Fibroblast of pulmonary artery (primary cell): ENCODE measurements around the gene AKAP17A.
"Not testable (repeated sequence)": the region's sequence is repeated elsewhere in the genome, so short reads cannot be mapped to it uniquely, and the experiment has no call there.

Experiments
- DNase-seq: peaks from one replicate; pipeline ENCODE4 v3.0.0-alpha.2; 2010; ENCODE audit warnings: low read depth
- H3K4me3 ChIP-seq: replicated peaks from 2 replicates; pipeline ENCODE4 v1.5.1; 2011; ENCODE audit warnings: low read depth, mild to moderate bottlenecking, control low read depth, low read length, moderate library complexity
- TF ChIP-seq, protein P1 (sequence below): IDR thresholded peaks from 2 replicates; pipeline ENCODE4 v1.5.1; 2011; ENCODE audit warnings: mild to moderate bottlenecking, control low read depth, low read length, inconsistent platforms; ENCODE audit errors: missing control alignments

AKAP17A gene

DNA sequence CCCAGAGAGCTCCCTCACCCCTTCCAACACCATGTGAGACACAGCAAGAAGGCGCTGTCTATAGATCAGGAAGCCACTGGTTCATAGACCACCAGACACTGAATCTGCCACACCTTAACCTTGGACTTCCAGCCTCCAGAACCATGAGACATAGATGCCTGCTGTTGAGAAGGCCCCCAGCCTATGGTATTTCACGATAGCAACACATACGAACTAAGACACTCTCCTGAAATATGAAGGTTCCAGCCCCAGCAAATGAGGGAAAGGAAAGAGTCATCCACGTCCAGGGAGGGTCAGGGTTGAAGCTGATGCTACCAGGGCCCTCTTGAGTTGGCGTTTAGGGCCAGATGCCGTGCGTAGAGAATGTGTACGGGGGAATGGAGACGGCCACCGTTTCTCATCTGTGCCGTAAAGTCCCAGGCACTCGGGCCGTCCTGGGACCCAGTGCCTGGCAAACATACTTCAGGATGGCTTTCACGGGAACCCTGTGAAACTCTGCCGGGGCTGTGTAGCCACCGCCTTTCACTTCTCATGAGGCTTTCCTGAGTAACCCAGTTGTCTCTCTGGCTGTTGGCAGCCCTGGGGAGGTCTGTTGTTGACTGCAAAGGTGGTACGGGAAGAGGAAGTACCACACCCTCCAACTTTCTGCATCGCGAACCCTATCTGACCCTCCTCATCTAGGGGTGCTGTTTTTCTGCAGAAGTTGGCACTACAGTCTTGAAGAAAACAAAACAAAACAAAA lies 36.8 kb upstream of the AKAP17A start:
- TF ChIP-seq, protein P1, sequence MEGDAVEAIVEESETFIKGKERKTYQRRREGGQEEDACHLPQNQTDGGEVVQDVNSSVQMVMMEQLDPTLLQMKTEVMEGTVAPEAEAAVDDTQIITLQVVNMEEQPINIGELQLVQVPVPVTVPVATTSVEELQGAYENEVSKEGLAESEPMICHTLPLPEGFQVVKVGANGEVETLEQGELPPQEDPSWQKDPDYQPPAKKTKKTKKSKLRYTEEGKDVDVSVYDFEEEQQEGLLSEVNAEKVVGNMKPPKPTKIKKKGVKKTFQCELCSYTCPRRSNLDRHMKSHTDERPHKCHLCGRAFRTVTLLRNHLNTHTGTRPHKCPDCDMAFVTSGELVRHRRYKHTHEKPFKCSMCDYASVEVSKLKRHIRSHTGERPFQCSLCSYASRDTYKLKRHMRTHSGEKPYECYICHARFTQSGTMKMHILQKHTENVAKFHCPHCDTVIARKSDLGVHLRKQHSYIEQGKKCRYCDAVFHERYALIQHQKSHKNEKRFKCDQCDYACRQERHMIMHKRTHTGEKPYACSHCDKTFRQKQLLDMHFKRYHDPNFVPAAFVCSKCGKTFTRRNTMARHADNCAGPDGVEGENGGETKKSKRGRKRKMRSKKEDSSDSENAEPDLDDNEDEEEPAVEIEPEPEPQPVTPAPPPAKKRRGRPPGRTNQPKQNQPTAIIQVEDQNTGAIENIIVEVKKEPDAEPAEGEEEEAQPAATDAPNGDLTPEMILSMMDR = no peak
- H3K4me3 ChIP-seq = no peak overlapping the region
- no peak for DNase-seq

DNA sequence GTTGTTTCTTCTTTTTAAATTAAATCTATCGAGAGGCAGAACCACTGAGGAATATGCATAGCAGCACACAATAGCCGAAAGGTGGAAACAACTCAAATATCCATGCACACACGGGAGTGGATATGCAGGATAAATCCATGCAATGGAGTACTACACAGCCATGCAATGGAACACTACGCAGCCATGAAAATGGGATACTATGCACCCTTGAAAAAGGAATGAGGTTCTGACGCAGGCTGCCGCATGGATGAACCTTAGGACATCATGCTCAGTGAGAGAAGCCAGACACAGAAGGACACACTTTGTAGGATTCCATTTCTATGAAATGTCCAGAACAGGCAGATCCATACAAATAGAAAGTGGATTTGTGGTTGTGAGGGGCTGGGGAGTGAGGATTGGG lies 36.0 kb upstream of the AKAP17A start:
- no peak for DNase-seq
- TF ChIP-seq, protein P1 = no peak
- H3K4me3 ChIP-seq = no peak overlapping the region

DNA sequence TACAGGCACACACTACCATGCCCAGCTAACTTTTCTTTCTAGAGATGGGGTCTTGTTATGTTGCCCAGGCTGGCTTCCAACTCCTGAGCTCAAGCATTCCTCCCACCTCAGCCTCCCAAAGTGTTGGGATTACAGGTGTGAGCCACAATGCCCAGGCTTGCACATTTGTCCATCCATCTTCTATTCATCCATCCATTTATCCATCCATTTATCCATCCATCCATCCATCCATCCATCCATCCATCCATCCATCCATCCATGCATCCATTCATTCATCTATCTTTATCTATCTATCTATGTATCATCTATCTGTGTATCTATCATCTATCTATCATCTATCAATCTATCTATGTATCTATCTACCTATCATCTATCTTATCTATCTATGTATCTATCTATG lies 34.0 kb upstream of the AKAP17A start:
- not testable (repeated sequence) for H3K4me3 ChIP-seq

DNA sequence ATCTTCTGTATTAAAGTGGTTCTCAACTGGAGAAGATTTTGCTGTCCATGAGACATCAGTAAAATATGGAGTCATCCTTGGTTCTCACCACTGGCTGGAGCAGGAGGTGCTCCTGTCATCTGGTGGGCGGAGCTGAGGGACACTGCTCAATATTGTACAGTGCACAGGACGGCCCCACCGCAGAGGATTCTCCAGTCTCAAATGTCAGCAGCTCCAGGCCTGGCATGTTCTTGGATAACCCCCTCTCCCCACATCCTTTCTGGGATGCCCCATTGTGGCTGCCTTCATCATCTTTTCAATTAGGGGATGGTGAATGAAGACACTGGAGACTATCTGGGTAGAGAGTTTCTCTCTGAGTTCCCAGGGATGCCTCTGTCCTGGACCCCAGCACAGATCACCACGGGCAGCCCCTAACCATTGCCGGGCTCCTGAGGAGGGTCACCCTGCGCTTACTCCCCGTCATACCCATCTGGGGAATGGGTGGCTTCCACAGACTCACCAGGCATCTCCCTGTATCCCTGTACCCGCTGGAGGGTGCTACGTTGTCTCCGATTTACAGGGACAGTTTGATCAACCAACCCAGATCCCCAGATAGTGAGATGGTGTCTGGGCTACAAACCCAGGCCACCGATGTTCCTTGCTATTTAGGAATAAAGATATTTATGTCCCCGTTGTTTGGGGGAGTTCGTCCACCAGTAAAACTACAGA lies 32.5 kb upstream of the AKAP17A start:
- peak; percentile 5 for DNase-seq
- no peak overlapping the region for H3K4me3 ChIP-seq
- TF ChIP-seq, protein P1 = no peak

More for the DNA sequence above, 34.0 kb upstream of the AKAP17A start:
- DNase-seq = not testable (repeated sequence)

DNA sequence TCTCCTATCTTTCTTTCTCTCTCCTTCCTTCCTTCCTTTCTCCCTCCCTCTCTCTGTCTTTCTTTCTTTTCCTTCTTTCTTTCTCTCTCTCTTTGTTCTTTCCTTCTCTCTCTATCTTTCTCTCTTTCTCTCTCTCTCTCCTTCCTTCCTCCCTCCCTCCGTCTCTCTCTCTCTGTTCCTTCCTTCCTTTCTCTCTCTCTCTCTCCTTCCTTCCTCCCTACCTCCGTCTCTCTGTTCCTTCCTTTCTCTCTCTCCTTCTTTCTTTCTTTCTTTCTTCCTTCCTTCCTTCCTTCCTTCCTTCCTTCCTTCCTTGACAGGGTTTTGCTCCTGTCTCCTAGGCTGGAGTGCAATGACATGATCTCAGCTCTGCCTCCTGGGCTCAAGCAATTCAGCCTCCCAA lies 30.2 kb upstream of the AKAP17A start:
- no peak overlapping the region for H3K4me3 ChIP-seq
- TF ChIP-seq, protein P1 = no peak
- no peak for DNase-seq

DNA sequence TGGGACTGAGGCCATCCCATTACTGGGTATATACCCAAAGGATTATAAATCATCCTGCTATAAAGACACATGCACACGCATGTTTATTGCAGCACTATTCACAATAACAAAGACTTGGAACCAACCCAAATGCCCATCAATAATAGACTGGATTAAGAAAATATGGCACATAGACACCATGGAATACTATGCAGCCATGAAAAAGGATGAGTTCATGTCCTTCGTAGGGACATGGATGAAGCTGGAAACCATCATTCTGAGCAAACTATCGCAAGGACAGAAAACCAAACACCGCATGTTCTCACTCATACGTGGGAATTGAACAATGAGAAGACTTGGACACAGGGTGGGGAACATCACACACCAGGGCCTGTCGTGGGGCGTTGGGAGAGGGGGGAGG lies 27.3 kb upstream of the AKAP17A start:
- not testable (repeated sequence) for H3K4me3 ChIP-seq, DNase-seq

DNA sequence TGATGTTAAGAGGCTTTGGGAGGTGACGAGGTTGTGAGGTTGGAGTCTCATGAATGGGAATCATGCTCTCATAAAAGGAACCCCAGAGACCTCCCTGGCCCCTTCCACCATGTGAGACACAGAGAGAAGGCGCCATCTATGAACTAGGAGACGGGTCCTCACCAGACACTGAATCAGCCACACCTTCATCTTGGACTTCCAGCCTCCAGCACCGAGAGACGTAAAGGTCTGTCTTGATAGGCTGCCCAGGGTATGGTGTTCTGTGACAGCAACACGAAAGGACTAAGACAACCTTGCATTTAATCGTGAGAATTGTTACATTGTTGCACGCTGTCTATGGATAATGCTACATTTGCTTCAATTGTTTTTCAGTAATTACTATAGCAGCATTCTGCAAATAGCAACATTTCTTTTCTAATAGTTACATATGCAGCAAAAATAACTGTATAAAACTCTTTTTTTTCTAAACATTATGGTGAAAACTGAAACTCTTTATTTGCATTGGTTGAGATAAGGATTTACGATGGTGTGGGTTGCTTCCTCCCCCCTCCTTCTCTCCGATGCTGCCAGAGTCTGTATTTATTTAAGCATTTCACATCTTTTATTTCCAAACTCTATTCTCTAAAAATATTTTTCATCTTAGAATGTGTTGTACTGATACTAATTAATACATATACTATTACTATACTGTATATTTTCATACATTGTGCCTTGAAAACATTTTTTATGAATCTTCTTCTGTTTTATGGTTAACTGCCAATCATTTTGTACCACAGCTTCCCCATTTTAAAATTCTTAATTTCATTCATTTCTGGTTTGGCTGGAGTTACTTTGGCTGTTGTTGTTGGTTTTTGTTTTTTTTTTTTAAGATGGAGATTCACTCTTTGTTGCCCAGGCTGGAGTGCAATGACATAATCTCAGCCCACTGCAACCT lies 26.4 kb upstream of the AKAP17A start:
- TF ChIP-seq, protein P1 = no peak
- DNase-seq = no peak
- no peak overlapping the region for H3K4me3 ChIP-seq

DNA sequence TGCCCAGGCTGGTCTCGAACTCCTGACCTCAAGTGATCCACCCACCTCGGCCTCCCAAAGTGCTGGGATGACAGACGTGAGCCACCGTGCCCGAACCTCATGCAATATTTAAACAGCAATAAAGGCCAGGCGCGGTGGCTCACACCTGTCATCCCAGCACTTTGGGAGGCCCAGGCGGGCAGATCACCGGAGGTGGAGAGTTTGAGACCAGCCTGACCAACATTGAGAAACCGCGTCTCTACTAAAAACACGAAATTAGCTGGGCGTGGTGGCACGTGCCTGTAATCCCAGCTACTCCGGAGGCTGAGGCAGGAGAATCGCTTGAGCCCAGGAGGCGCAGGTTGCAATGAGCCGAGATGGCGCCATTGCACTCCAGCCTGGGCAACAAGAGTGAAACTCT lies 17.2 kb upstream of the AKAP17A start:
- DNase-seq = not testable (repeated sequence)

More for the DNA sequence above, 17.2 kb upstream of the AKAP17A start:
- not testable (repeated sequence) for H3K4me3 ChIP-seq
